Measurements from ENCODE around the gene BABAM2. TPM values are rescaled to one million over a fixed set of nuclear protein-coding genes. Genes with fewer than 3 reads are reported as not detected.

BABAM2 gene
- total RNA-seq, 1 experiment from 2014 or later, result 27.1 TPM

DNA sequence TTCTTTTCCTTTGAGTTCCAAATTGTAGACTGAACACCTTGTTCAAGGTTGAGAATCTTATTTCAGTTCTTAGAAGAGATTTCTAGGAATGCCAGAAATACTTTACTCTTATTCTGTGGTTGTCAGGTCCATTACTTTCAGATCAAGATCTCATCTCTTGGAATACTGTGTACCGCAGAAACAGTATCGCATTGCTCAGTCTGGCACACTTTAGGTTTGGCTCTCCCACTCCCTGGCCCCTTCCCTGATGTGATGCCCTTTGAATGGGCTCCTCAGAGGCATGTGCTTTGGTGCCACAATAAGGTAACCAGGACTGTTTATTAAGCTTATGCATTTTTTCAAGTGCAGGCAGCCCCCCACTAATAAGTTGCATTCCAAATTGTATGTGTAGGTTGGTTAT, 257.5 kb downstream of the BABAM2 start:
- Histone ChIP-seq H2BK5ac (ENCODE audit: insufficient read length, low read length) (no peak overlapping the region), H2AFZ (ENCODE audit: low read length) (no peak overlapping the region), H3K27me3 (ENCODE audit: insufficient read depth, low read length) (no peaks in the 10 kb centered on the region), H3K9me3 (ENCODE audit: control insufficient read depth, low read depth, low read length) (no peaks in the 10 kb centered on the region), H3K23me2 (ENCODE audit: insufficient read length, low read depth, low read length, poor library complexity, severe bottlenecking) (no peaks in the 10 kb centered on the region), H3K79me1 (ENCODE audit: insufficient read depth, low read depth, low read length, poor library complexity, severe bottlenecking) (no peaks in the 10 kb centered on the region), H4K91ac (ENCODE audit: insufficient read length, low read depth, low read length) (no peak overlapping the region), H3K56ac (ENCODE audit: insufficient read length, low read depth, low read length) (no peak overlapping the region), H3K4ac (ENCODE audit: low read depth, low read length) (no peak overlapping the region), H3K4me1 (ENCODE audit: insufficient read depth, low read length) (no peaks in the 10 kb centered on the region), H4K8ac (replicated peaks; ENCODE audit: insufficient read length, low read depth, low read length) (no peak overlapping the region), H2BK12ac (ENCODE audit: insufficient read length, low read depth, low read length) (no peak overlapping the region), H2AK5ac (ENCODE audit: insufficient read length, low read length) (no peak overlapping the region), H3K9ac (ENCODE audit: extremely low read depth, insufficient read length, low read length) (no peak overlapping the region), H3K23ac (ENCODE audit: insufficient read length, low read depth, low read length) (no peak overlapping the region), H3K4me2 (ENCODE audit: insufficient read depth, insufficient read length, low read length) (no peak overlapping the region), H4K5ac (ENCODE audit: insufficient read length, low read depth, low read length) (no peak overlapping the region), H3K27ac (ENCODE audit: insufficient read length, low read depth, low read length) (no peak overlapping the region), H3T11ph (ENCODE audit: low read length) (no peak overlapping the region), H3K14ac (ENCODE audit: insufficient read depth, low read length) (no peak overlapping the region), H3K18ac (ENCODE audit: insufficient read length, low read depth, low read length) (no peak overlapping the region), H2BK20ac (ENCODE audit: low read depth, low read length, poor library complexity, severe bottlenecking) (no peak overlapping the region), H2BK15ac (ENCODE audit: low read depth, low read length) (no peak overlapping the region), H3K79me2 (ENCODE audit: insufficient read depth, low read length) (no peaks in the 10 kb centered on the region), H4K20me1 (ENCODE audit: control insufficient read depth, insufficient read depth, insufficient read length) (no peaks in the 10 kb centered on the region), H2BK120ac (ENCODE audit: low read depth, low read length, poor library complexity, severe bottlenecking) (no peak overlapping the region)
- Mint-ChIP-seq H3K27ac (no peak overlapping the region), H3K36me3 (ENCODE audit: insufficient read depth in 1 of 3, low read depth in 3 of 3) (peaks cover 0 to 4% (median 0%) of the 10 kb centered on the region in 3 experiments; a peak in 1 of 7 replicates), H3K27me3 (ENCODE audit: low read depth) (no peaks in the 10 kb centered on the region), H3K9me3 (peaks cover 0 to 3% of the 10 kb centered on the region in 2 experiments; a peak in 2 of 5 replicates), H3K4me1 (no peaks in the 10 kb centered on the region), H3K4me3 (no peak overlapping the region)
- WGBS (ENCODE audit: extremely low coverage, insufficient read length, low lambda C conversion rate), result no CpG with 5 or more reads among the region's 2 CpGs
- TF ChIP-seq, protein P1, sequence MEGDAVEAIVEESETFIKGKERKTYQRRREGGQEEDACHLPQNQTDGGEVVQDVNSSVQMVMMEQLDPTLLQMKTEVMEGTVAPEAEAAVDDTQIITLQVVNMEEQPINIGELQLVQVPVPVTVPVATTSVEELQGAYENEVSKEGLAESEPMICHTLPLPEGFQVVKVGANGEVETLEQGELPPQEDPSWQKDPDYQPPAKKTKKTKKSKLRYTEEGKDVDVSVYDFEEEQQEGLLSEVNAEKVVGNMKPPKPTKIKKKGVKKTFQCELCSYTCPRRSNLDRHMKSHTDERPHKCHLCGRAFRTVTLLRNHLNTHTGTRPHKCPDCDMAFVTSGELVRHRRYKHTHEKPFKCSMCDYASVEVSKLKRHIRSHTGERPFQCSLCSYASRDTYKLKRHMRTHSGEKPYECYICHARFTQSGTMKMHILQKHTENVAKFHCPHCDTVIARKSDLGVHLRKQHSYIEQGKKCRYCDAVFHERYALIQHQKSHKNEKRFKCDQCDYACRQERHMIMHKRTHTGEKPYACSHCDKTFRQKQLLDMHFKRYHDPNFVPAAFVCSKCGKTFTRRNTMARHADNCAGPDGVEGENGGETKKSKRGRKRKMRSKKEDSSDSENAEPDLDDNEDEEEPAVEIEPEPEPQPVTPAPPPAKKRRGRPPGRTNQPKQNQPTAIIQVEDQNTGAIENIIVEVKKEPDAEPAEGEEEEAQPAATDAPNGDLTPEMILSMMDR (conservative IDR thresholded peaks at IDR 0.05), result no peak
- DNase-seq, result no peak

Data from H9 (cell line).